Activated T-cell treated with anti-CD3 and anti-CD28 coated beads, Interleukin-2, amount 50 U/mL, for 4 hours (primary cell): ENCODE data around the gene SLC25A27. TPM values are rescaled to one million over a fixed set of nuclear protein-coding genes. Genes with fewer than 3 reads are reported as not detected.
A peak's percentile ranks its signal among the peaks of the same experiment; 100 is the strongest.

Source experiments
- ATAC-seq, 2 donors: fragments of 200-7000 bp; cut with Tn5 transposase; one replicate each; pipeline ENCODE4 v1.10.0; 2021
- DNase-seq: peaks from one replicate; pipeline ENCODE4 v3.0.0-alpha.2; 2020
- H3K27me3 Mint-ChIP-seq: one replicate; pipeline ENCODE4 v1.8.0; 2021; ENCODE audit warnings: low read depth, mixed read lengths
- H3K36me3 Mint-ChIP-seq: one replicate; pipeline ENCODE4 v1.8.0; 2022; ENCODE audit warnings: mixed read lengths; ENCODE audit not compliant: insufficient read depth
- H3K4me1 Mint-ChIP-seq: one replicate; pipeline ENCODE4 v1.8.0; 2021; ENCODE audit warnings: low read depth, mixed read lengths
- H3K4me3 Mint-ChIP-seq: one replicate; pipeline ENCODE4 v1.8.0; 2021; ENCODE audit warnings: mild to moderate bottlenecking, moderate library complexity, mixed read lengths
- H3K9me3 Mint-ChIP-seq: one replicate; pipeline ENCODE4 v1.8.0; 2021; ENCODE audit warnings: mixed read lengths
- total RNA-seq, 3 donors: library from RNA; stranded (reverse); gene quantifications; one replicate each; pipeline ENCODE4 v1.2.1, GENCODE V29; 2021

Gene SLC25A27
- under 1 TPM in 2 of 3 donors, not detected in 1; 0.30 to 0.35 TPM for total RNA-seq

- Mint-ChIP-seq H3K4me1 (peaks cover 12% of the 10 kb centered on the region), H3K9me3 (no peaks in the 10 kb centered on the region), H3K36me3 (no peaks in the 10 kb centered on the region), H3K4me3 (peak within 1 kb of the TSS; percentile 81), H3K27me3 (peaks cover 54% of the 10 kb centered on the region)
- peak; percentile 69 for DNase-seq
- ATAC-seq, result peak; percentile 99 to 100
These were observed at the start of gene SLC25A27, which contains the start of gene CYP39A1 for GRCh38 chr6:46652603-46653438. Gene SLC25A27, plus strand, starts transcription at chr6:46652975. Its CDS starts 218 bp downstream, at chr6:46653193. Gene CYP39A1, minus strand, starts transcription at chr6:46652818. Its CDS starts 236 bp downstream, at chr6:46652582.

GRCh38 chr6:46605091-46605797 is 47.5 kb upstream of the SLC25A27 start:
- H3K27me3 Mint-ChIP-seq, result peaks cover 9% of the 10 kb centered on the region
- H3K9me3 Mint-ChIP-seq, result no peaks in the 10 kb centered on the region
- no peak for DNase-seq
- H3K36me3 Mint-ChIP-seq, result no peaks in the 10 kb centered on the region
- no peak for ATAC-seq
- no peaks in the 10 kb centered on the region for H3K4me1 Mint-ChIP-seq
- no peak overlapping the region for H3K4me3 Mint-ChIP-seq

GRCh38 chr6:46606338-46606737 is 46.4 kb upstream of the SLC25A27 start:
- no peak overlapping the region for H3K4me3 Mint-ChIP-seq
- peaks cover 2% of the 10 kb centered on the region for H3K27me3 Mint-ChIP-seq
- no peak for ATAC-seq
- H3K36me3 Mint-ChIP-seq, result no peaks in the 10 kb centered on the region
- H3K4me1 Mint-ChIP-seq, result no peaks in the 10 kb centered on the region
- H3K9me3 Mint-ChIP-seq, result no peaks in the 10 kb centered on the region
- no peak for DNase-seq

- no peak for DNase-seq
- no peaks in the 10 kb centered on the region for H3K36me3 Mint-ChIP-seq
- H3K9me3 Mint-ChIP-seq, result no peaks in the 10 kb centered on the region
- peaks cover 5% of the 10 kb centered on the region for H3K27me3 Mint-ChIP-seq
- no peaks in the 10 kb centered on the region for H3K4me1 Mint-ChIP-seq
- ATAC-seq, result no peak
- H3K4me3 Mint-ChIP-seq, result no peak overlapping the region
These were observed 41.8 kb upstream of the SLC25A27 start for GRCh38 chr6:46610862-46611553.

- Mint-ChIP-seq H3K9me3 (no peaks in the 10 kb centered on the region), H3K4me1 (no peaks in the 10 kb centered on the region), H3K4me3 (no peak overlapping the region), H3K27me3 (peaks cover 5% of the 10 kb centered on the region), H3K36me3 (no peaks in the 10 kb centered on the region)
- no peak for DNase-seq
- ATAC-seq, result no peak
These were observed 40.1 kb upstream of the SLC25A27 start for GRCh38 chr6:46612645-46613044.

- Mint-ChIP-seq H3K36me3 (no peaks in the 10 kb centered on the region), H3K9me3 (no peaks in the 10 kb centered on the region), H3K4me3 (no peak overlapping the region), H3K27me3 (peaks cover 9% of the 10 kb centered on the region), H3K4me1 (no peaks in the 10 kb centered on the region)
- DNase-seq (no peak), ATAC-seq (no peak)
These were observed 34.0 kb upstream of the SLC25A27 start for GRCh38 chr6:46618726-46619125.

GRCh38 chr6:46626228-46626909 is 26.4 kb upstream of the SLC25A27 start:
- H3K36me3 Mint-ChIP-seq, result no peaks in the 10 kb centered on the region
- H3K4me1 Mint-ChIP-seq, result peaks cover 5% of the 10 kb centered on the region
- H3K27me3 Mint-ChIP-seq, result peaks cover 2% of the 10 kb centered on the region
- DNase-seq, result no peak
- ATAC-seq, result peak in 1 of 2 donors; percentile 18
- H3K4me3 Mint-ChIP-seq, result no peak overlapping the region
- H3K9me3 Mint-ChIP-seq, result no peaks in the 10 kb centered on the region

GRCh38 chr6:46626976-46627375 is 25.8 kb upstream of the SLC25A27 start:
- Mint-ChIP-seq H3K27me3 (no peaks in the 10 kb centered on the region), H3K4me3 (no peak overlapping the region), H3K36me3 (no peaks in the 10 kb centered on the region), H3K4me1 (peaks cover 5% of the 10 kb centered on the region), H3K9me3 (no peaks in the 10 kb centered on the region)
- DNase-seq (no peak), ATAC-seq (no peak)

GRCh38 chr6:46628498-46628897 is 24.3 kb upstream of the SLC25A27 start:
- Mint-ChIP-seq H3K9me3 (no peaks in the 10 kb centered on the region), H3K4me1 (peaks cover 5% of the 10 kb centered on the region), H3K36me3 (no peaks in the 10 kb centered on the region), H3K27me3 (peaks cover 2% of the 10 kb centered on the region), H3K4me3 (no peak overlapping the region)
- ATAC-seq, result no peak
- DNase-seq, result no peak

- Mint-ChIP-seq H3K27me3 (peaks cover 2% of the 10 kb centered on the region), H3K9me3 (no peaks in the 10 kb centered on the region)
These were observed 23.8 kb upstream of the SLC25A27 start for GRCh38 chr6:46628976-46629375.

GRCh38 chr6:46629691-46630090 is 23.1 kb upstream of the SLC25A27 start:
- no peak for ATAC-seq
- no peak for DNase-seq
- Mint-ChIP-seq H3K4me1 (peaks cover 5% of the 10 kb centered on the region), H3K9me3 (no peaks in the 10 kb centered on the region), H3K36me3 (no peaks in the 10 kb centered on the region), H3K27me3 (peaks cover 2% of the 10 kb centered on the region), H3K4me3 (no peak overlapping the region)

More at GRCh38 chr6:46628976-46629375, 23.8 kb upstream of the SLC25A27 start:
- ATAC-seq (no peak), DNase-seq (no peak)
- H3K36me3 Mint-ChIP-seq, result no peaks in the 10 kb centered on the region
- H3K4me1 Mint-ChIP-seq, result peaks cover 5% of the 10 kb centered on the region
- H3K4me3 Mint-ChIP-seq, result no peak overlapping the region

- H3K9me3 Mint-ChIP-seq, result no peaks in the 10 kb centered on the region
- peaks cover 4% of the 10 kb centered on the region for H3K27me3 Mint-ChIP-seq
- ATAC-seq (no peak), DNase-seq (no peak)
- H3K4me3 Mint-ChIP-seq, result no peak overlapping the region
- no peaks in the 10 kb centered on the region for H3K36me3 Mint-ChIP-seq
- no peaks in the 10 kb centered on the region for H3K4me1 Mint-ChIP-seq
These were observed 20.7 kb upstream of the SLC25A27 start for GRCh38 chr6:46632053-46632452.

- H3K4me1 Mint-ChIP-seq, result no peaks in the 10 kb centered on the region
- H3K9me3 Mint-ChIP-seq, result no peaks in the 10 kb centered on the region
- DNase-seq, result no peak
- ATAC-seq, result no peak
- no peaks in the 10 kb centered on the region for H3K36me3 Mint-ChIP-seq
- H3K27me3 Mint-ChIP-seq, result peaks cover 16% of the 10 kb centered on the region
- no peak overlapping the region for H3K4me3 Mint-ChIP-seq
These were observed 17.3 kb upstream of the SLC25A27 start for GRCh38 chr6:46635462-46635861.

GRCh38 chr6:46637145-46637544 is 15.6 kb upstream of the SLC25A27 start:
- Mint-ChIP-seq H3K4me3 (no peak overlapping the region), H3K27me3 (peaks cover 16% of the 10 kb centered on the region), H3K9me3 (no peaks in the 10 kb centered on the region), H3K36me3 (no peaks in the 10 kb centered on the region), H3K4me1 (no peaks in the 10 kb centered on the region)
- no peak for ATAC-seq
- no peak for DNase-seq
